Stomach (tissue), 4 donors: ENCODE data around the gene LHFPL4.

Experiments
- POLR2A ChIP-seq, 4 donors: fragments of 450-650 bp; IDR thresholded peaks; one replicate each; pipeline ENCODE4 v1.6.1; 2016; ENCODE audit warnings: antibody characterized with exemption in 4 of 4, control low read depth in 2 of 4, mild to moderate bottlenecking in 1 of 4, moderate library complexity in 1 of 4
- POLR2AphosphoS5 ChIP-seq, 3 donors: sonication (generic); formaldehyde crosslinking; IDR thresholded peaks; one replicate each; pipeline ENCODE4 v1.6.1; 2016; ENCODE audit warnings: antibody characterized with exemption in 3 of 3
- TF ChIP-seq, protein P1 (sequence below), 7 experiments: fragments of 450-650 bp in 4 of 7; fragments of 200-600 bp in 3 of 7; sonication (generic) in 3 of 7; IDR thresholded peaks; one replicate each; pipeline ENCODE4 v1.5.1; 2016 to 2019; ENCODE audit warnings: antibody characterized with exemption in 7 of 7, control low read depth in 2 of 7, mild to moderate bottlenecking in 1 of 7

DNA sequence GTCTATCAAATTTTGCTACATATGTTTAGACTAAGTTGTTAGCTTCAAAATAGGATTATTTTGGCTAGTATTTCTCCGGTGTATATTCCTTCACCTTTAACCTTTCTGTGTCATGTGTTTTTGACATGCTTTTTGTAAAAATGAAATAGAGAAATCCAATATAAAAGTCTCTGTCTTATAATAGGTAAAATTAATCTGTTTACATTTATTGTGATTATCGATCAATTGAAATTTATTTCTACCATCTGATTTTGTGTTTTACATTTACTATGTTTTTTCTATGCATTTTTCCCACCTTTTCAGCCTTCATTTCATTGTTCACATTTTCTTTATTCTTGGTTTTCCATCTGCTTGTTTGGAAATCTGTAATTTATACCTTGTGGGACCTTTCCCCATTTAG, 11.7 kb upstream of the LHFPL4 start:
- TF ChIP-seq POLR2A (IDR thresholded peaks at IDR 0.05): no peak
- TF ChIP-seq, protein P1, sequence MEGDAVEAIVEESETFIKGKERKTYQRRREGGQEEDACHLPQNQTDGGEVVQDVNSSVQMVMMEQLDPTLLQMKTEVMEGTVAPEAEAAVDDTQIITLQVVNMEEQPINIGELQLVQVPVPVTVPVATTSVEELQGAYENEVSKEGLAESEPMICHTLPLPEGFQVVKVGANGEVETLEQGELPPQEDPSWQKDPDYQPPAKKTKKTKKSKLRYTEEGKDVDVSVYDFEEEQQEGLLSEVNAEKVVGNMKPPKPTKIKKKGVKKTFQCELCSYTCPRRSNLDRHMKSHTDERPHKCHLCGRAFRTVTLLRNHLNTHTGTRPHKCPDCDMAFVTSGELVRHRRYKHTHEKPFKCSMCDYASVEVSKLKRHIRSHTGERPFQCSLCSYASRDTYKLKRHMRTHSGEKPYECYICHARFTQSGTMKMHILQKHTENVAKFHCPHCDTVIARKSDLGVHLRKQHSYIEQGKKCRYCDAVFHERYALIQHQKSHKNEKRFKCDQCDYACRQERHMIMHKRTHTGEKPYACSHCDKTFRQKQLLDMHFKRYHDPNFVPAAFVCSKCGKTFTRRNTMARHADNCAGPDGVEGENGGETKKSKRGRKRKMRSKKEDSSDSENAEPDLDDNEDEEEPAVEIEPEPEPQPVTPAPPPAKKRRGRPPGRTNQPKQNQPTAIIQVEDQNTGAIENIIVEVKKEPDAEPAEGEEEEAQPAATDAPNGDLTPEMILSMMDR (IDR thresholded peaks at IDR 0.05): no peak
- TF ChIP-seq POLR2AphosphoS5 (IDR thresholded peaks at IDR 0.05): no peak
